ENCODE results near the gene AGA.

Gene AGA

DNA sequence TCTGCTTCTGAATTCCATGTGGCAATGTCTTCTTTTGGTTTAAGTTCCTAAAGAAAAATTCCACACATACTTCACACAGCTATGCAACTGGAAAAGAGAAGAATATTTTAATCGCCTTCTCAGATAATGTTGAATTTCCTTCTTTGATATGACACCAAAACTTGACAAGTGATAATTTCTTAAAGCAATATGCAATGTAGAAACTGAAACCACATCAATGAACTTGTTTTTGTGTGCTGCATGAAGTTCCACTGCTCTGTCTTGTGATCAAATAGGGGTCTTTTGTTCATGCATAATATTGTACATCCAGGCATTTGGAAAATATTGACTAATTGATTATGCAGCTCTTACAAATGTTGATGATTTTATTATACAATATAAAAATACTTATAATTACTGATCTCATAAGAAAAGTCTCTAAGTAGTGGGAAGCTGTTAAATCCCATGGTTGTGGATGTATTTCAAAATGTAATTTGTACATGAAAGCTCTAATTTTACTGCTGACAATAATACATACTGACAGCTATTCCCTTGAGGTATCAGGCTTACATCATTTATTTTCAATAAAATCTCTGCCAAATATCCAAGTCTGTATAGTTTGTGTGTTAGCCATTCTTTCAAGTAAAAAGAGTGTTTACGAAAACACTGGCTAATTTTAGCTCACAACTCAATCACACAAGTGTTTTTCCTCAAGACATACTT lies 56.5 kb downstream of the AGA start:
- TF ChIP-seq, protein P1, sequence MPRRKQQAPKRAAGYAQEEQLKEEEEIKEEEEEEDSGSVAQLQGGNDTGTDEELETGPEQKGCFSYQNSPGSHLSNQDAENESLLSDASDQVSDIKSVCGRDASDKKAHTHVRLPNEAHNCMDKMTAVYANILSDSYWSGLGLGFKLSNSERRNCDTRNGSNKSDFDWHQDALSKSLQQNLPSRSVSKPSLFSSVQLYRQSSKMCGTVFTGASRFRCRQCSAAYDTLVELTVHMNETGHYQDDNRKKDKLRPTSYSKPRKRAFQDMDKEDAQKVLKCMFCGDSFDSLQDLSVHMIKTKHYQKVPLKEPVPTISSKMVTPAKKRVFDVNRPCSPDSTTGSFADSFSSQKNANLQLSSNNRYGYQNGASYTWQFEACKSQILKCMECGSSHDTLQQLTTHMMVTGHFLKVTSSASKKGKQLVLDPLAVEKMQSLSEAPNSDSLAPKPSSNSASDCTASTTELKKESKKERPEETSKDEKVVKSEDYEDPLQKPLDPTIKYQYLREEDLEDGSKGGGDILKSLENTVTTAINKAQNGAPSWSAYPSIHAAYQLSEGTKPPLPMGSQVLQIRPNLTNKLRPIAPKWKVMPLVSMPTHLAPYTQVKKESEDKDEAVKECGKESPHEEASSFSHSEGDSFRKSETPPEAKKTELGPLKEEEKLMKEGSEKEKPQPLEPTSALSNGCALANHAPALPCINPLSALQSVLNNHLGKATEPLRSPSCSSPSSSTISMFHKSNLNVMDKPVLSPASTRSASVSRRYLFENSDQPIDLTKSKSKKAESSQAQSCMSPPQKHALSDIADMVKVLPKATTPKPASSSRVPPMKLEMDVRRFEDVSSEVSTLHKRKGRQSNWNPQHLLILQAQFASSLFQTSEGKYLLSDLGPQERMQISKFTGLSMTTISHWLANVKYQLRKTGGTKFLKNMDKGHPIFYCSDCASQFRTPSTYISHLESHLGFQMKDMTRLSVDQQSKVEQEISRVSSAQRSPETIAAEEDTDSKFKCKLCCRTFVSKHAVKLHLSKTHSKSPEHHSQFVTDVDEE (CRISPR knock-in tag; IDR thresholded peaks at IDR 0.05): no peak
- no peak for TF ChIP-seq OSR1 (CRISPR knock-in tag; IDR thresholded peaks at IDR 0.05)
- TF ChIP-seq GLIS3 (CRISPR knock-in tag; IDR thresholded peaks at IDR 0.05): no peak
- no peak for TF ChIP-seq ZNF8 (CRISPR knock-in tag; IDR thresholded peaks at IDR 0.05)
- no peak for ATAC-seq

- no peak for ATAC-seq
- no peak for TF ChIP-seq SNAI2 (CRISPR knock-in tag; IDR thresholded peaks at IDR 0.05)
- TF ChIP-seq TCF4 (CRISPR knock-in tag; IDR thresholded peaks at IDR 0.05; ENCODE audit: borderline replicate concordance): no peak
- TF ChIP-seq OSR1 (CRISPR knock-in tag; IDR thresholded peaks at IDR 0.05): no peak
- TF ChIP-seq BACH2 (CRISPR knock-in tag; IDR thresholded peaks at IDR 0.05; ENCODE audit: borderline replicate concordance): no peak
- TF ChIP-seq RARB (CRISPR knock-in tag; IDR thresholded peaks at IDR 0.05): no peak
- TF ChIP-seq, protein P2, sequence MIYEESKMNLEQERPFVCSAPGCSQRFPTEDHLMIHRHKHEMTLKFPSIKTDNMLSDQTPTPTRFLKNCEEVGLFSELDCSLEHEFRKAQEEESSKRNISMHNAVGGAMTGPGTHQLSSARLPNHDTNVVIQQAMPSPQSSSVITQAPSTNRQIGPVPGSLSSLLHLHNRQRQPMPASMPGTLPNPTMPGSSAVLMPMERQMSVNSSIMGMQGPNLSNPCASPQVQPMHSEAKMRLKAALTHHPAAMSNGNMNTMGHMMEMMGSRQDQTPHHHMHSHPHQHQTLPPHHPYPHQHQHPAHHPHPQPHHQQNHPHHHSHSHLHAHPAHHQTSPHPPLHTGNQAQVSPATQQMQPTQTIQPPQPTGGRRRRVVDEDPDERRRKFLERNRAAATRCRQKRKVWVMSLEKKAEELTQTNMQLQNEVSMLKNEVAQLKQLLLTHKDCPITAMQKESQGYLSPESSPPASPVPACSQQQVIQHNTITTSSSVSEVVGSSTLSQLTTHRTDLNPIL (CRISPR knock-in tag; IDR thresholded peaks at IDR 0.05; ENCODE audit: low read depth): no peak
- TF ChIP-seq ZNF70 (CRISPR knock-in tag; IDR thresholded peaks at IDR 0.05): no peak
- no peak for TF ChIP-seq ZC3H10 (CRISPR knock-in tag; IDR thresholded peaks at IDR 0.05)
- no peak for TF ChIP-seq ISL1 (CRISPR knock-in tag; IDR thresholded peaks at IDR 0.05)
- TF ChIP-seq POU6F1 (CRISPR knock-in tag; IDR thresholded peaks at IDR 0.05; ENCODE audit: borderline replicate concordance, low read depth): no peak
- TF ChIP-seq ARNTL (CRISPR knock-in tag; IDR thresholded peaks at IDR 0.05; ENCODE audit: borderline replicate concordance, low read depth): no peak
- no peak for TF ChIP-seq ESRRG (CRISPR knock-in tag; IDR thresholded peaks at IDR 0.05)
- TF ChIP-seq, protein P1 (CRISPR knock-in tag; IDR thresholded peaks at IDR 0.05): no peak
- TF ChIP-seq GLIS3 (CRISPR knock-in tag; IDR thresholded peaks at IDR 0.05): no peak
These were observed 57.3 kb downstream of the AGA start for GRCh38 chr4:177384856-177385397.

- no peak for ATAC-seq
- TF ChIP-seq RARB (CRISPR knock-in tag; IDR thresholded peaks at IDR 0.05) (no peak), POU6F1 (CRISPR knock-in tag; IDR thresholded peaks at IDR 0.05; ENCODE audit: borderline replicate concordance, low read depth) (no peak), ZNF70 (CRISPR knock-in tag; IDR thresholded peaks at IDR 0.05) (no peak), ZC3H10 (CRISPR knock-in tag; IDR thresholded peaks at IDR 0.05) (no peak), TOX (CRISPR knock-in tag; IDR thresholded peaks at IDR 0.05; ENCODE audit: borderline replicate concordance) (no peak)
These were observed 60.4 kb downstream of the AGA start for GRCh38 chr4:177381762-177382310.
